Measurements from ENCODE around the gene PFKFB1.

DNA sequence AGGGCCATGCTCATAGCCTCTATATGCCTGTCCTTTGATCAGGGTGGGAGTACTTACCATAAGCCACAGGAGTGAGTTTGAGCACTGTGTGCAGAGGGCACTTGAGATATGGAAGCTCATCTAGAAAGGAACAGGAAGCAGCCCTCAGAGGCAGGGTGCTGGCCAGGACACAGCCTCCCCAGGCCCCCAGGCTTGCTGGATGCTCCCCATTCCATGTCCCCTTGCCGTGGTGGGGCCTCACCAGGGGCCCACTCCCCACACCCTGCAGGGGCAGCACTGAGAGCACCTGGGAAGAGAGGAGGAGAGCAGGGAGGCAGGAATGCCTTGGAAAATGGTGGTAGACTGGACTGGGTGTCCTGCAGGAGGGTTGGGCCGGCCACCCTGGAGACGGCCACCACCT is 59.1 kb downstream of the PFKFB1 start:
- TF ChIP-seq, protein P1, sequence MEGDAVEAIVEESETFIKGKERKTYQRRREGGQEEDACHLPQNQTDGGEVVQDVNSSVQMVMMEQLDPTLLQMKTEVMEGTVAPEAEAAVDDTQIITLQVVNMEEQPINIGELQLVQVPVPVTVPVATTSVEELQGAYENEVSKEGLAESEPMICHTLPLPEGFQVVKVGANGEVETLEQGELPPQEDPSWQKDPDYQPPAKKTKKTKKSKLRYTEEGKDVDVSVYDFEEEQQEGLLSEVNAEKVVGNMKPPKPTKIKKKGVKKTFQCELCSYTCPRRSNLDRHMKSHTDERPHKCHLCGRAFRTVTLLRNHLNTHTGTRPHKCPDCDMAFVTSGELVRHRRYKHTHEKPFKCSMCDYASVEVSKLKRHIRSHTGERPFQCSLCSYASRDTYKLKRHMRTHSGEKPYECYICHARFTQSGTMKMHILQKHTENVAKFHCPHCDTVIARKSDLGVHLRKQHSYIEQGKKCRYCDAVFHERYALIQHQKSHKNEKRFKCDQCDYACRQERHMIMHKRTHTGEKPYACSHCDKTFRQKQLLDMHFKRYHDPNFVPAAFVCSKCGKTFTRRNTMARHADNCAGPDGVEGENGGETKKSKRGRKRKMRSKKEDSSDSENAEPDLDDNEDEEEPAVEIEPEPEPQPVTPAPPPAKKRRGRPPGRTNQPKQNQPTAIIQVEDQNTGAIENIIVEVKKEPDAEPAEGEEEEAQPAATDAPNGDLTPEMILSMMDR (IDR thresholded peaks at IDR 0.05; ENCODE audit: low read depth, low read length): no peak
- no peak for TF ChIP-seq MYC (IDR thresholded peaks at IDR 0.05; ENCODE audit: low read depth, low read length)
- TF ChIP-seq, protein P2, sequence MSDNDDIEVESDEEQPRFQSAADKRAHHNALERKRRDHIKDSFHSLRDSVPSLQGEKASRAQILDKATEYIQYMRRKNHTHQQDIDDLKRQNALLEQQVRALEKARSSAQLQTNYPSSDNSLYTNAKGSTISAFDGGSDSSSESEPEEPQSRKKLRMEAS (IDR thresholded peaks at IDR 0.05; ENCODE audit: low read depth, low read length): no peak

Data from NB4 (cell line).